Panc1 (cell line): Measurements from ENCODE around the gene MRPL21. TPM values are rescaled to one million over a fixed set of nuclear protein-coding genes. Genes with fewer than 3 reads are reported as not detected.

Source experiments
- ATAC-seq: fragments of 200-7000 bp; cut with Tn5 transposase; 2 replicates; pipeline ENCODE4 v1.9.1; 2020; ENCODE audit warnings: mild to moderate bottlenecking, moderate library complexity
- BruUV-seq: library from RNA; stranded (reverse); fragments of 400-500 nt; replicated peaks from 2 replicates; lab custom pipeline; 2021; lab: Mats Ljungman, UMichigan
- CTCF ChIA-PET: fragments of 300-600 bp; sonication (Branson Sonifier 250); formaldehyde crosslinking; loops from one replicate; lab custom pipeline; 2022; ENCODE audit warnings: antibody characterized with exemption; lab: Charles Lee
- POLR2A ChIA-PET: fragments of 300-600 bp; sonication (Branson Sonifier 250); formaldehyde crosslinking; loops from one replicate; lab custom pipeline; 2022; ENCODE audit warnings: antibody characterized with exemption; lab: Charles Lee
- DNase-seq: peaks from one replicate; pipeline ENCODE4 v3.0.0-alpha.2; 2010; ENCODE audit warnings: low read depth, low spot score
- H3K27ac ChIP-seq: 2 replicates; pipeline ENCODE4 v1.5.1; 2011; ENCODE audit warnings: mild to moderate bottlenecking, low read length, inconsistent platforms
- H3K27me3 ChIP-seq: fragments of 200-500 bp; sonication (Bioruptor generic); 2 replicates; pipeline ENCODE4 v1.6.0; 2014; ENCODE audit warnings: low read length, inconsistent platforms; ENCODE audit not compliant: control insufficient read depth, insufficient read depth
- H3K36me3 ChIP-seq: fragments of 200-500 bp; sonication (Bioruptor generic); 2 replicates; pipeline ENCODE4 v1.5.1; 2014; ENCODE audit warnings: inconsistent platforms, mild to moderate bottlenecking, low read length, moderate library complexity; ENCODE audit not compliant: control insufficient read depth, insufficient read depth
- H3K4me1 ChIP-seq: 2 replicates; pipeline ENCODE4 v1.5.1; 2011; ENCODE audit warnings: inconsistent platforms, mild to moderate bottlenecking, low read length, moderate library complexity; ENCODE audit not compliant: control insufficient read depth, insufficient read depth
- H3K4me3 ChIP-seq, 2 experiments: 2 replicates each; pipeline ENCODE4 v1.5.1; 2011 to 2012; ENCODE audit warnings: low read depth in 2 of 2, low read length in 2 of 2, mild to moderate bottlenecking in 2 of 2, inconsistent platforms in 1 of 2, moderate library complexity in 1 of 2
- H3K9me3 ChIP-seq: fragments of 200-500 bp; sonication (Bioruptor generic); 2 replicates; pipeline ENCODE4 v1.5.1; 2014; ENCODE audit warnings: low read depth, mild to moderate bottlenecking, inconsistent platforms, low read length, moderate library complexity; ENCODE audit not compliant: control insufficient read depth, insufficient read depth
- CTCF ChIP-seq: fragments of 450-650 bp; IDR thresholded peaks from 2 replicates; pipeline ENCODE4 v1.5.1; 2017; ENCODE audit warnings: mild to moderate bottlenecking
- POLR2AphosphoS5 ChIP-seq: IDR thresholded peaks from 2 replicates; pipeline ENCODE4 v1.6.1; 2012; ENCODE audit warnings: mild to moderate bottlenecking, low read depth, low read length, moderate library complexity
- REST ChIP-seq, 2 experiments: IDR thresholded peaks; 2 replicates each; pipeline ENCODE4 v1.6.1; 2011 to 2012; ENCODE audit warnings: low read depth in 2 of 2, control low read depth in 1 of 2, low read length in 1 of 2, mild to moderate bottlenecking in 1 of 2, moderate library complexity in 1 of 2; ENCODE audit not compliant: insufficient read depth in 1 of 2
- SIN3A ChIP-seq: IDR thresholded peaks from 2 replicates; pipeline ENCODE4 v1.6.1; 2012; ENCODE audit warnings: low read depth, mild to moderate bottlenecking, low read length, moderate library complexity, borderline replicate concordance; ENCODE audit not compliant: insufficient read depth
- TCF7L2 ChIP-seq: IDR thresholded peaks from 2 replicates; pipeline ENCODE4 v1.6.1; 2011; ENCODE audit warnings: mild to moderate bottlenecking, low read depth, low read length, inconsistent platforms
- in situ Hi-C: cut with HindIII; loops from 2 replicates; pipeline ENCODE4 v1.10.0; 2016; ENCODE audit warnings: low sequenced_read_pairs, low pct_unique_long_range_greater_than_20kb
- intact Hi-C: fragments of 100-400 bp; cut with micrococcal nuclease; formaldehyde crosslinking; loops from one replicate; pipeline ENCODE4 v1.10.0; 2022; ENCODE audit not compliant: unreplicated experiment
- total RNA-seq: library from RNA; stranded (reverse); gene quantifications from one replicate; pipeline ENCODE4 v1.2.1, GENCODE V29; 2021; ENCODE audit not compliant: unreplicated experiment

Gene MRPL21
- total RNA-seq, 1 experiment from 2014 or later: 94.9 TPM

GRCh38 chr11:68893282-68893681, 10.3 kb downstream of the MRPL21 start:
- DNase-seq (no peak), ATAC-seq (no peak)
- Histone ChIP-seq H3K9me3 (no peaks in the 10 kb centered on the region), H3K4me3 (no peak overlapping the region), H3K27me3 (no peaks in the 10 kb centered on the region), H3K4me1 (no peaks in the 10 kb centered on the region), H3K36me3 (peaks cover 15% of the 10 kb centered on the region), H3K27ac (no peak overlapping the region)
- no peak for TF ChIP-seq POLR2AphosphoS5
- no peak for TF ChIP-seq SIN3A
- no peak for TF ChIP-seq CTCF
- TF ChIP-seq REST (IDR thresholded peaks at IDR 0.05; ENCODE audit: insufficient read depth in 1 of 2, low read depth in 2 of 2, low read length in 1 of 2): no peak
- no peak for TF ChIP-seq TCF7L2
- intact Hi-C loops (no loop called here), in situ Hi-C loops (no loop called here)
- POLR2A ChIA-PET: no interaction called here
- CTCF ChIA-PET: no interaction called here
- TSS peak; percentile 66 for BruUV-seq

- BruUV-seq: no TSS peak
- H3K4me1 ChIP-seq: no peaks in the 10 kb centered on the region
- H3K27me3 ChIP-seq: no peaks in the 10 kb centered on the region
- ATAC-seq: no peak
- DNase-seq: no peak
- in situ Hi-C loops (no loop called here), intact Hi-C loops (no loop called here)
- no peak overlapping the region for H3K27ac ChIP-seq
- H3K9me3 ChIP-seq: no peaks in the 10 kb centered on the region
- no peak overlapping the region for H3K4me3 ChIP-seq
- peaks cover 15% of the 10 kb centered on the region for H3K36me3 ChIP-seq
- ChIA-PET POLR2A (no interaction called here), CTCF (no interaction called here)
- TF ChIP-seq CTCF: no peak
- no peak for TF ChIP-seq POLR2AphosphoS5
- no peak for TF ChIP-seq SIN3A
- TF ChIP-seq REST (IDR thresholded peaks at IDR 0.05; ENCODE audit: insufficient read depth in 1 of 2, low read depth in 2 of 2, low read length in 1 of 2): no peak
- TF ChIP-seq TCF7L2: no peak
Observed at GRCh38 chr11:68892576-68892975, 11.1 kb downstream of the MRPL21 start.
